ENCODE data around the gene LENG8.
"Not testable (repeated sequence)": the region's sequence is repeated elsewhere in the genome, so short reads cannot be mapped to it uniquely, and the experiment has no call there.

DNA sequence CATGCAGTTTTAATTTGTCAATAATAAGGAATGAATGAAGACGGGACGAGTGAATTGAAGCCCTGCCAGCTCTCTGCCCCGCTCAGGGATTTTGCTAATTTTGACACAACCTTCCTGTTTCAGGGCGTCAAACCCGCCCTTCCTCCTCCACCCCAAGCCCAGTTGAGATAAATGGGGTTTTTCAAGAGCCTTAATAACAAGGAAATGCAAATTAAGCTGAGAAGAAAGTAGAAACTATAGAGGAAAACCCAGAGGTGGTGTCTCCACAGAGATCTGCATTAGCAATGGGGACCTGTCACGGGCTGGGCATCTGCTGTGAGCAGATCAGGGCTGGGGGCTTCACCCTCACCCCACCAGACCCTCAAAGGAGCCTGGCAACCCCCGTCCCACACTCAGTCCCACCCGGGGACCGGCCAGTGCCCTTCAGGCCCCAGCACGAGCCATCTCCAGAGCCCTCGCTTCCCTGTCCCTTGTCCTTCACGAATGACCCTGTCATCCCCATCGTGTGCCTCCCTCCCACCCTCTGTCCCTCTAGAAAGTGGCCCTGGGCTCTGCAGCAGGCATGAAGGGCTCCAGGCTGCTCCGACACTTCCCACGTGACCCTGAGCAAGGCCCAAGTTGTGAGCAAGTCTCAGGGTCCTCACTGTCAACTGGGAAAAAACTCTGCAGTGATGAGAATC, 58.2 kb downstream of the LENG8 start:
- TF ChIP-seq, protein P1, sequence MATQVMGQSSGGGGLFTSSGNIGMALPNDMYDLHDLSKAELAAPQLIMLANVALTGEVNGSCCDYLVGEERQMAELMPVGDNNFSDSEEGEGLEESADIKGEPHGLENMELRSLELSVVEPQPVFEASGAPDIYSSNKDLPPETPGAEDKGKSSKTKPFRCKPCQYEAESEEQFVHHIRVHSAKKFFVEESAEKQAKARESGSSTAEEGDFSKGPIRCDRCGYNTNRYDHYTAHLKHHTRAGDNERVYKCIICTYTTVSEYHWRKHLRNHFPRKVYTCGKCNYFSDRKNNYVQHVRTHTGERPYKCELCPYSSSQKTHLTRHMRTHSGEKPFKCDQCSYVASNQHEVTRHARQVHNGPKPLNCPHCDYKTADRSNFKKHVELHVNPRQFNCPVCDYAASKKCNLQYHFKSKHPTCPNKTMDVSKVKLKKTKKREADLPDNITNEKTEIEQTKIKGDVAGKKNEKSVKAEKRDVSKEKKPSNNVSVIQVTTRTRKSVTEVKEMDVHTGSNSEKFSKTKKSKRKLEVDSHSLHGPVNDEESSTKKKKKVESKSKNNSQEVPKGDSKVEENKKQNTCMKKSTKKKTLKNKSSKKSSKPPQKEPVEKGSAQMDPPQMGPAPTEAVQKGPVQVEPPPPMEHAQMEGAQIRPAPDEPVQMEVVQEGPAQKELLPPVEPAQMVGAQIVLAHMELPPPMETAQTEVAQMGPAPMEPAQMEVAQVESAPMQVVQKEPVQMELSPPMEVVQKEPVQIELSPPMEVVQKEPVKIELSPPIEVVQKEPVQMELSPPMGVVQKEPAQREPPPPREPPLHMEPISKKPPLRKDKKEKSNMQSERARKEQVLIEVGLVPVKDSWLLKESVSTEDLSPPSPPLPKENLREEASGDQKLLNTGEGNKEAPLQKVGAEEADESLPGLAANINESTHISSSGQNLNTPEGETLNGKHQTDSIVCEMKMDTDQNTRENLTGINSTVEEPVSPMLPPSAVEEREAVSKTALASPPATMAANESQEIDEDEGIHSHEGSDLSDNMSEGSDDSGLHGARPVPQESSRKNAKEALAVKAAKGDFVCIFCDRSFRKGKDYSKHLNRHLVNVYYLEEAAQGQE (IDR thresholded peaks at IDR 0.05; ENCODE audit: borderline replicate concordance in 1 of 2, low read depth in 1 of 2, low read length in 2 of 2) = not testable (repeated sequence)
- TF ChIP-seq POLR2A (IDR thresholded peaks at IDR 0.05; ENCODE audit: insufficient read depth in 1 of 2, low read depth in 2 of 2, low read length in 2 of 2); ZNF354B (CRISPR knock-in tag; IDR thresholded peaks at IDR 0.05); ZNF747 (CRISPR knock-in tag; IDR thresholded peaks at IDR 0.05; ENCODE audit: borderline replicate concordance); CTCF (CRISPR knock-in tag; IDR thresholded peaks at IDR 0.05); TAF1 (CRISPR knock-in tag; IDR thresholded peaks at IDR 0.05); JUNB (CRISPR knock-in tag; IDR thresholded peaks at IDR 0.05; ENCODE audit: borderline replicate concordance); ZNF10 (CRISPR knock-in tag; IDR thresholded peaks at IDR 0.05; ENCODE audit: borderline replicate concordance, low read depth); ZFP36 (IDR thresholded peaks at IDR 0.05; ENCODE audit: borderline replicate concordance, low read depth, low read length, partially characterized antibody); SALL2 (CRISPR knock-in tag; IDR thresholded peaks at IDR 0.05); FOSL1 (CRISPR knock-in tag; IDR thresholded peaks at IDR 0.05; ENCODE audit: borderline replicate concordance); FOXJ3 (CRISPR knock-in tag; IDR thresholded peaks at IDR 0.05; ENCODE audit: borderline replicate concordance): not testable (repeated sequence)
- TF ChIP-seq, protein P2, sequence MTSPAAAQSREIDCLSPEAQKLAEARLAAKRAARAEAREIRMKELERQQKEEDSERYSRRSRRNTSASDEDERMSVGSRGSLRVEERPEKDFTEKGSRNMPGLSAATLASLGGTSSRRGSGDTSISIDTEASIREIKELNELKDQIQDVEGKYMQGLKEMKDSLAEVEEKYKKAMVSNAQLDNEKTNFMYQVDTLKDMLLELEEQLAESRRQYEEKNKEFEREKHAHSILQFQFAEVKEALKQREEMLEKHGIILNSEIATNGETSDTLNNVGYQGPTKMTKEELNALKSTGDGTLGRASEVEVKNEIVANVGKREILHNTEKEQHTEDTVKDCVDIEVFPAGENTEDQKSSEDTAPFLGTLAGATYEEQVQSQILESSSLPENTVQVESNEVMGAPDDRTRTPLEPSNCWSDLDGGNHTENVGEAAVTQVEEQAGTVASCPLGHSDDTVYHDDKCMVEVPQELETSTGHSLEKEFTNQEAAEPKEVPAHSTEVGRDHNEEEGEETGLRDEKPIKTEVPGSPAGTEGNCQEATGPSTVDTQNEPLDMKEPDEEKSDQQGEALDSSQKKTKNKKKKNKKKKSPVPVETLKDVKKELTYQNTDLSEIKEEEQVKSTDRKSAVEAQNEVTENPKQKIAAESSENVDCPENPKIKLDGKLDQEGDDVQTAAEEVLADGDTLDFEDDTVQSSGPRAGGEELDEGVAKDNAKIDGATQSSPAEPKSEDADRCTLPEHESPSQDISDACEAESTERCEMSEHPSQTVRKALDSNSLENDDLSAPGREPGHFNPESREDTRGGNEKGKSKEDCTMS (CRISPR knock-in tag; conservative IDR thresholded peaks at IDR 0.05) = not testable (repeated sequence)

All from HepG2 (cell line).